DOHH2 (cell line): ENCODE data around the gene PDE3B.

Source experiments
- H3F3A ChIP-seq: fragments of 200-600 bp; sonication (generic), shearing (Covaris generic); 2 replicates; pipeline ENCODE4 v1.6.0; 2016; ENCODE audit warnings: antibody characterized with exemption, mild to moderate bottlenecking; ENCODE audit not compliant: control insufficient read depth, insufficient read depth
- H3K27ac ChIP-seq: fragments of 200-600 bp; sonication (generic); 2 replicates; pipeline ENCODE4 v1.5.1; 2014; ENCODE audit warnings: low read depth, mild to moderate bottlenecking, low read length, moderate library complexity
- H3K27me3 ChIP-seq: fragments of 200-600 bp; sonication (generic); 2 replicates; pipeline ENCODE4 v1.6.1; 2014; ENCODE audit warnings: mild to moderate bottlenecking, low read length, mixed read lengths; ENCODE audit not compliant: control insufficient read depth
- H3K36me3 ChIP-seq: fragments of 200-600 bp; sonication (generic); 2 replicates; pipeline ENCODE4 v1.6.1; 2014; ENCODE audit warnings: mild to moderate bottlenecking, low read length, moderate library complexity, mixed read lengths; ENCODE audit not compliant: control insufficient read depth
- H3K4me1 ChIP-seq: fragments of 200-600 bp; sonication (generic); 2 replicates; pipeline ENCODE4 v1.6.1; 2014; ENCODE audit warnings: mild to moderate bottlenecking, low read length, mixed read lengths; ENCODE audit not compliant: control insufficient read depth
- H3K4me2 ChIP-seq: fragments of 200-600 bp; sonication (generic); 2 replicates; pipeline ENCODE4 v1.6.0; 2014; ENCODE audit warnings: mild to moderate bottlenecking, low read length, moderate library complexity
- H3K4me3 ChIP-seq: fragments of 200-600 bp; sonication (generic); 2 replicates; pipeline ENCODE4 v1.5.1; 2014; ENCODE audit warnings: mild to moderate bottlenecking, low read length, mixed read lengths
- H3K79me2 ChIP-seq: fragments of 200-600 bp; sonication (generic); 2 replicates; pipeline ENCODE4 v1.6.1; 2014; ENCODE audit warnings: mild to moderate bottlenecking, low read length, mixed read lengths; ENCODE audit not compliant: control insufficient read depth
- H3K9me2 ChIP-seq: fragments of 200-600 bp; sonication (generic); replicated peaks from 2 replicates; pipeline ENCODE4 v1.6.1; 2014; ENCODE audit warnings: mild to moderate bottlenecking, low read length, mixed read lengths; ENCODE audit not compliant: control insufficient read depth
- H3K9me3 ChIP-seq: fragments of 200-600 bp; sonication (generic); 2 replicates; pipeline ENCODE4 v1.6.1; 2014; ENCODE audit warnings: antibody characterized with exemption, low read length, mixed read lengths; ENCODE audit not compliant: control insufficient read depth, insufficient read depth
- H4K20me1 ChIP-seq: fragments of 200-600 bp; sonication (generic); 2 replicates; pipeline ENCODE4 v1.6.0; 2014; ENCODE audit warnings: low read depth, mild to moderate bottlenecking, antibody characterized with exemption, low read length, moderate library complexity; ENCODE audit not compliant: control insufficient read depth, insufficient read depth
- CTCF ChIP-seq: fragments of 200-600 bp; sonication (generic); IDR thresholded peaks from one replicate; pipeline ENCODE4 v1.5.1; 2014; ENCODE audit warnings: antibody characterized with exemption, mild to moderate bottlenecking, low read depth, low read length; ENCODE audit not compliant: poor library complexity, severe bottlenecking
- EZH2phosphoT487 ChIP-seq: fragments of 200-600 bp; sonication (generic); IDR thresholded peaks from 2 replicates; pipeline ENCODE4 v1.6.1; 2017; ENCODE audit warnings: borderline replicate concordance, mild to moderate bottlenecking, antibody characterized with exemption, low read length, moderate library complexity, mixed read lengths

The PDE3B gene

GRCh38 chr11:14700593-14700992, 57.0 kb downstream of the PDE3B start:
- Histone ChIP-seq H3F3A (no peaks in the 10 kb centered on the region), H3K9me2 (no peaks in the 10 kb centered on the region), H3K27ac (no peak overlapping the region), H3K27me3 (no peaks in the 10 kb centered on the region), H4K20me1 (no peaks in the 10 kb centered on the region), H3K36me3 (no peaks in the 10 kb centered on the region), H3K79me2 (no peaks in the 10 kb centered on the region), H3K4me1 (peaks cover 18% of the 10 kb centered on the region), H3K9me3 (peaks cover 12% of the 10 kb centered on the region; the same call in 1 of the 2 replicates), H3K4me2 (peak overlapping the region; percentile 17; the same call in 1 of the 2 replicates), H3K4me3 (no peak overlapping the region)
- TF ChIP-seq CTCF: no peak
- TF ChIP-seq EZH2phosphoT487: no peak

GRCh38 chr11:14702760-14703159, 59.2 kb downstream of the PDE3B start:
- no peak for TF ChIP-seq CTCF
- TF ChIP-seq EZH2phosphoT487: no peak
- Histone ChIP-seq H3K4me3 (no peak overlapping the region), H3K9me2 (no peaks in the 10 kb centered on the region), H3K4me1 (peaks cover 18% of the 10 kb centered on the region), H3K36me3 (no peaks in the 10 kb centered on the region), H3K9me3 (peaks cover 12% of the 10 kb centered on the region; the same call in 1 of the 2 replicates), H3F3A (no peaks in the 10 kb centered on the region), H3K27ac (no peak overlapping the region), H4K20me1 (no peaks in the 10 kb centered on the region), H3K27me3 (no peaks in the 10 kb centered on the region), H3K4me2 (no peak overlapping the region), H3K79me2 (no peaks in the 10 kb centered on the region)

- H3K9me2 ChIP-seq: no peaks in the 10 kb centered on the region
- H3K4me3 ChIP-seq: no peak overlapping the region
- H3K4me1 ChIP-seq: peaks cover 18% of the 10 kb centered on the region
- no peaks in the 10 kb centered on the region for H3F3A ChIP-seq
- H3K9me3 ChIP-seq: peaks cover 12% of the 10 kb centered on the region; the same call in 1 of the 2 replicates
- no peaks in the 10 kb centered on the region for H3K36me3 ChIP-seq
- no peak overlapping the region for H3K4me2 ChIP-seq
- H3K27ac ChIP-seq: no peak overlapping the region
- H3K27me3 ChIP-seq: no peaks in the 10 kb centered on the region
- H3K79me2 ChIP-seq: no peaks in the 10 kb centered on the region
- no peaks in the 10 kb centered on the region for H4K20me1 ChIP-seq
- TF ChIP-seq CTCF (no peak), EZH2phosphoT487 (no peak)
Measured at GRCh38 chr11:14703731-14704130, 60.1 kb downstream of the PDE3B start.

DNA sequence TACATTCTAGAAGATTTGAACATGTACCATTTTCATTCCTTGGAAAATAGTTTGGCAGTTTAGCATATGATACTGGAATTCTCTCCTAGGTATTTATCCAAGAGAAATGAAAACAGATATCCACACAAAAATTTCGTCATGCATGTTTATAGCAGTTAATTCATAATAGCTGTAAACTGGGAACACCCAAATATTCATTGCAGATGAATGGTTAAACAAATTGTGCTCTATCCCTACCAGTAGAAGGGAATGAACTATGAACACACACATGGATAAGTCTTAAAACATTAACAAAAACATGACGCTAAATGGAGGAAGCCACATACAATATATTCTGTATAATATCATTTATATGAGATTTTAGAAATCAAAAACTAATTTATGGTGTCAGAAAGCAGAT, 61.5 kb downstream of the PDE3B start:
- no peaks in the 10 kb centered on the region for H4K20me1 ChIP-seq
- no peak overlapping the region for H3K4me2 ChIP-seq
- H3K27ac ChIP-seq: no peak overlapping the region
- no peaks in the 10 kb centered on the region for H3K27me3 ChIP-seq
- H3K36me3 ChIP-seq: no peaks in the 10 kb centered on the region
- H3K4me3 ChIP-seq: no peak overlapping the region
- no peaks in the 10 kb centered on the region for H3K9me2 ChIP-seq
- H3K4me1 ChIP-seq: peaks cover 18% of the 10 kb centered on the region
- TF ChIP-seq EZH2phosphoT487: no peak
- TF ChIP-seq CTCF: no peak
- H3F3A ChIP-seq: no peaks in the 10 kb centered on the region
- H3K9me3 ChIP-seq: peaks cover 12% of the 10 kb centered on the region; the same call in 1 of the 2 replicates
- H3K79me2 ChIP-seq: no peaks in the 10 kb centered on the region
